MCF 10A (cell line): Measurements from ENCODE around the gene ALDH4A1. TPM values are rescaled to one million over a fixed set of nuclear protein-coding genes. Genes with fewer than 3 reads are reported as not detected.

Source experiments
- BruUV-seq: library from RNA; stranded (reverse); fragments of 400-500 nt; replicated peaks from 2 replicates; lab custom pipeline; 2021; lab: Mats Ljungman, UMichigan
- CTCF ChIA-PET: fragments of 300-600 bp; sonication (Branson Sonifier 250); formaldehyde crosslinking; extraction: SDS; loops from one replicate; lab custom pipeline; 2021; ENCODE audit warnings: antibody characterized with exemption, inconsistent platforms; lab: Yijun Ruan, JAX
- POLR2A ChIA-PET: fragments of 300-600, 350-650 bp; sonication (Branson Sonifier 250); formaldehyde crosslinking; extraction: SDS; loops from one replicate; lab custom pipeline; 2020; ENCODE audit warnings: antibody characterized with exemption, inconsistent platforms; lab: Yijun Ruan, JAX
- DNase-seq: peaks from one replicate; pipeline ENCODE4 v3.0.0-alpha.2; 2018; ENCODE audit not compliant: unreplicated experiment
- H3K27ac Mint-ChIP-seq: one replicate; pipeline ENCODE4 v1.8.0; 2022; ENCODE audit warnings: mild to moderate bottlenecking, low read depth, mixed read lengths; ENCODE audit not compliant: unreplicated experiment
- H3K27me3 Mint-ChIP-seq: one replicate; pipeline ENCODE4 v1.8.0; 2022; ENCODE audit warnings: mixed read lengths; ENCODE audit not compliant: insufficient read depth, unreplicated experiment
- H3K36me3 Mint-ChIP-seq: one replicate; pipeline ENCODE4 v1.8.0; 2022; ENCODE audit warnings: mild to moderate bottlenecking, moderate library complexity, mixed read lengths; ENCODE audit not compliant: insufficient read depth, unreplicated experiment
- H3K4me1 Mint-ChIP-seq: one replicate; pipeline ENCODE4 v1.8.0; 2022; ENCODE audit warnings: mixed read lengths; ENCODE audit not compliant: insufficient read depth, unreplicated experiment
- H3K4me3 Mint-ChIP-seq: one replicate; pipeline ENCODE4 v1.8.0; 2022; ENCODE audit warnings: mild to moderate bottlenecking, moderate library complexity, mixed read lengths; ENCODE audit not compliant: unreplicated experiment
- H3K9me3 Mint-ChIP-seq: one replicate; pipeline ENCODE4 v1.8.0; 2022; ENCODE audit warnings: mixed read lengths; ENCODE audit not compliant: unreplicated experiment
- intact Hi-C: fragments of 100-400 bp; cut with micrococcal nuclease; formaldehyde crosslinking; loops from 2 replicates; pipeline ENCODE4 v1.14.1; 2022
- total RNA-seq: library from RNA; stranded (reverse); gene quantifications from 2 replicates; pipeline ENCODE4 v1.2.3, GENCODE V29; 2022
- TF ChIP-seq, protein P1 (sequence below): fragments of 200-600 bp; IDR thresholded peaks from one replicate; pipeline ENCODE4 v1.8.0; 2022; ENCODE audit warnings: antibody characterized with exemption, mild to moderate bottlenecking; ENCODE audit not compliant: unreplicated experiment

The ALDH4A1 gene
- total RNA-seq, 1 experiment from 2014 or later = 6.3 TPM

DNA sequence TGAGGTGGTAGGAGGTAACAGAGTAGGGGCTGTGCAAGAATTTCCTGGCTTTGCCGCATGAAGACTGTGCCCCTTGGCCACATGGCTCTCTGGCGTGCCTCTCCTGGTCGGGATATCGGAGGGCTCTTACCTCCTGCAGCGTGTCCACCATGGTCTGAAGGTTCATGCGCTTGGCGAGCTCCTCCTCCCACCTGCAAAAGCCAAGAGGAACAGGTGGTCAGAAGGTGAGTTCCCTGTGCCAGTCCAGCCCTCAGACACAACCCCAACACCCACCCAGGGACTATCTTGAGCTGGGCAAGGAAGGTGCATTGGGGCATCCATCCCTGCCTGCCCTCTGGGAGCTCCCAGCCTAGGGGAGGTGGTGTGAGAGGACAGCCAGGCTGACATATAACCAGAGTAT, 18.6 kb upstream of the ALDH4A1 start:
- ChIA-PET POLR2A (interaction anchor here (2.0 to 3.6 kb wide), 2 partner anchors 34 to 41 kb away, joined by 7 to 34 read pairs; partner anchors contain the start of gene IFFO2), CTCF (interaction anchor here (0.7 to 2.1 kb wide), 5 partner anchors 8 to 937 kb away, joined by 3 to 17 read pairs (median 3); no protein-coding TSS in a partner anchor)
- Mint-ChIP-seq H3K4me3 (no peak overlapping the region), H3K27me3 (no peaks in the 10 kb centered on the region), H3K9me3 (no peaks in the 10 kb centered on the region), H3K27ac (no peak overlapping the region), H3K4me1 (peaks cover 12% of the 10 kb centered on the region), H3K36me3 (peaks cover 20% of the 10 kb centered on the region)
- TF ChIP-seq, protein P1, sequence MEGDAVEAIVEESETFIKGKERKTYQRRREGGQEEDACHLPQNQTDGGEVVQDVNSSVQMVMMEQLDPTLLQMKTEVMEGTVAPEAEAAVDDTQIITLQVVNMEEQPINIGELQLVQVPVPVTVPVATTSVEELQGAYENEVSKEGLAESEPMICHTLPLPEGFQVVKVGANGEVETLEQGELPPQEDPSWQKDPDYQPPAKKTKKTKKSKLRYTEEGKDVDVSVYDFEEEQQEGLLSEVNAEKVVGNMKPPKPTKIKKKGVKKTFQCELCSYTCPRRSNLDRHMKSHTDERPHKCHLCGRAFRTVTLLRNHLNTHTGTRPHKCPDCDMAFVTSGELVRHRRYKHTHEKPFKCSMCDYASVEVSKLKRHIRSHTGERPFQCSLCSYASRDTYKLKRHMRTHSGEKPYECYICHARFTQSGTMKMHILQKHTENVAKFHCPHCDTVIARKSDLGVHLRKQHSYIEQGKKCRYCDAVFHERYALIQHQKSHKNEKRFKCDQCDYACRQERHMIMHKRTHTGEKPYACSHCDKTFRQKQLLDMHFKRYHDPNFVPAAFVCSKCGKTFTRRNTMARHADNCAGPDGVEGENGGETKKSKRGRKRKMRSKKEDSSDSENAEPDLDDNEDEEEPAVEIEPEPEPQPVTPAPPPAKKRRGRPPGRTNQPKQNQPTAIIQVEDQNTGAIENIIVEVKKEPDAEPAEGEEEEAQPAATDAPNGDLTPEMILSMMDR = no peak
- DNase-seq = no peak
- intact Hi-C loops = no loop called here
- BruUV-seq = no TSS peak

DNA sequence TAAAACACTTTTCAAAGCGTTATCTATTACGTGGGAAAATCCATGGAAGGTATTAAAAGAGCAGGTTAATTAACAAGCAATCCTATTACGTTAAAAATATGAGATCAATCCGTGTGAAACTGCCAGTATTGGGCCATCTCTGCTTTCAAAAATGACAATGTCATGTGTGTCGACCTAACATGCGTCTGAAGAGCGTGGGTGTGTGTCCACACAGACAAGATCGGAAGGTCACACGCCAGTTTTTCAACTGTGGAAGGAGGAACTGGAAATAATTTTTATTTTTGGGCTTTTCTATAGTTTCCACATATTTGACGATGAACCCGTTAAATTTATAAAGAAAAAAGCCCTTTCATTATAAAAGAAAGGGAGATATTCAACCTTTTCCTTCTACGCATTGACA, 17.6 kb upstream of the ALDH4A1 start:
- H3K4me1 Mint-ChIP-seq = peaks cover 12% of the 10 kb centered on the region
- ChIA-PET POLR2A (no interaction called here), CTCF (interaction anchor here (0.7 kb wide), 1 partner anchor 1150 kb away, joined by 3 read pairs; no protein-coding TSS in a partner anchor)
- TF ChIP-seq, protein P1 = no peak
- peaks cover 24% of the 10 kb centered on the region for H3K36me3 Mint-ChIP-seq
- no peak overlapping the region for H3K4me3 Mint-ChIP-seq
- intact Hi-C loops = no loop called here
- no TSS peak for BruUV-seq
- no peaks in the 10 kb centered on the region for H3K9me3 Mint-ChIP-seq
- no peak for DNase-seq
- H3K27ac Mint-ChIP-seq = no peak overlapping the region
- no peaks in the 10 kb centered on the region for H3K27me3 Mint-ChIP-seq

DNA sequence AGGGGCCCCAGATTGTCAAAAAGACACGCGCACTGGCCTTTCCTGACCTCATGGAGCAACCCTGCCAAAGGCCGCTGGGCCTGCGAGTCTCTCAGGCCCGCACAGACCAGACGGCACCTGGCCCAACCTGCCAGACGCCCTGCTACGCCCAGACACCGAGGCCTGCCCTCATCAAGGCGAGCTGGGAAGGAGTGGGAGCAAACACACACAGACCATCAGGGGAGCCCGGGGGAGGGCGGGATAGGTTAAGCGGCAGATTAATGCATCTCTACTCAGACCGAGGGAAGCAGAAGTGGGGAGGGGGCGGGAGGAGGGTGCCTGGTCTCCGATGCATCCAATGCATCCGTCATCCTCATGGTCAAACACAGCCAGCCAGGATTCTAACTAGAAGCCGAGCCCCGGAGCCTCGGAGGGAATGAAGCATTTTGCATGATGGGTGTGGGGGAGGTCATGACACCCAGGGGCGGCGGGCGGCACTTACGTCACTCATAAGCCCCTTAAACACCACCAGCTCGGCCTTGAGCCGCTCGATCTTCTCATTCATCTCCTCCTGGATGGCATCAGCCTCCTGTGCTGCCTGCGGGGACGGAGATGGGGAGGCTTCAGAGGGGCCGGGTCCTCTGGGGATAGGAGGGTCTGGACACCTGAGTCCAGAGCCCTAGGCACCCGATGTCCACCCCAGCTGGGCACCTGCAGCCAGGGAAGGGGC, 17.0 kb upstream of the ALDH4A1 start:
- H3K4me3 Mint-ChIP-seq = no peak overlapping the region
- no peak overlapping the region for H3K27ac Mint-ChIP-seq
- TF ChIP-seq, protein P1 = no peak
- H3K27me3 Mint-ChIP-seq = no peaks in the 10 kb centered on the region
- peaks cover 12% of the 10 kb centered on the region for H3K4me1 Mint-ChIP-seq
- H3K9me3 Mint-ChIP-seq = no peaks in the 10 kb centered on the region
- H3K36me3 Mint-ChIP-seq = peaks cover 23% of the 10 kb centered on the region
- CTCF ChIA-PET = no interaction called here
- POLR2A ChIA-PET = interaction anchor here (0.6 to 0.7 kb wide), 2 partner anchors 31 to 177 kb away, joined by 3 to 4 read pairs; no protein-coding TSS in a partner anchor
- intact Hi-C loops = no loop called here
- DNase-seq = no peak
- BruUV-seq = no TSS peak

DNA sequence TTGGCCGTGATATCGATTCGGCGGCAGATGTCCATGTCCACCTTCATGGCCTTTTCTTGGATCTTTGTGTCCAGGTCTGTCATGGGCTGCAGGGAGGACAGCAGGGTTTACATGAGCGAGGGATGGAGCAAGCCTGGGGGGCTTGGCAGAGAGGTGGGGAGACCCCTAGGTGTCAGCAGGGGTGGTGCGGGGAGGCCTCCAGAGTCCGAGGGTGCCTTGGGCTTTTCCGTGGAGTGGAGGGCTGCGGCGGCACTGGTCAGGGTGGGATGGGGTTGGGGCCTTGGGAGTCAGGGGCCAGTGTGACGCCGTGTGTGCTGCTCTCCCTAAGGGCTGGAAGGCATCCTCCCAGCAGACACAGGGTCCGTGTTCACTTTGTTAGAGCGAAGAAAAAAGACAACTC, 16.1 kb upstream of the ALDH4A1 start:
- Mint-ChIP-seq H3K9me3 (no peaks in the 10 kb centered on the region), H3K27ac (no peak overlapping the region), H3K36me3 (peaks cover 26% of the 10 kb centered on the region), H3K27me3 (no peaks in the 10 kb centered on the region), H3K4me3 (no peak overlapping the region), H3K4me1 (peaks cover 12% of the 10 kb centered on the region)
- TF ChIP-seq, protein P1 = no peak
- ChIA-PET CTCF (no interaction called here), POLR2A (interaction anchor here (0.6 kb wide), 1 partner anchor 177 kb away, joined by 4 read pairs; no protein-coding TSS in a partner anchor)
- DNase-seq = no peak
- no TSS peak for BruUV-seq
- intact Hi-C loops = no loop called here
